GM23338 (cell line): ENCODE results near the gene SPATC1L. TPM values are rescaled to one million over a fixed set of nuclear protein-coding genes. Genes with fewer than 3 reads are reported as not detected.

Experiments used
- ATAC-seq: fragments of 200-7000 bp; cut with Tn5 transposase; 3 replicates; pipeline ENCODE4 v1.9.1; 2020
- DNase-seq: peaks from one replicate; pipeline ENCODE4 v3.0.0-alpha.2; 2015; ENCODE audit warnings: low spot score
- H2AFZ ChIP-seq: fragments of 200-600 bp; sonication (generic); 2 replicates; pipeline ENCODE4 v1.8.0; 2016; ENCODE audit warnings: antibody characterized with exemption, mild to moderate bottlenecking, moderate library complexity
- H3F3A ChIP-seq: fragments of 200-600 bp; sonication (generic); replicated peaks from 2 replicates; pipeline ENCODE4 v1.8.0; 2017; ENCODE audit warnings: antibody characterized with exemption, mixed run types, low read depth
- H3K27ac ChIP-seq: fragments of 200-600 bp; sonication (generic); 2 replicates; pipeline ENCODE4 v1.6.1; 2016; ENCODE audit warnings: low read depth
- H3K27me3 ChIP-seq: fragments of 200-600 bp; sonication (generic); 2 replicates; pipeline ENCODE4 v1.8.0; 2016; ENCODE audit warnings: mild to moderate bottlenecking, mixed run types, moderate library complexity; ENCODE audit not compliant: insufficient read depth
- H3K36me3 ChIP-seq: fragments of 200-600 bp; sonication (generic); 2 replicates; pipeline ENCODE4 v1.8.0; 2016; ENCODE audit warnings: mild to moderate bottlenecking; ENCODE audit not compliant: insufficient read depth
- H3K4me1 ChIP-seq: fragments of 200-600 bp; sonication (generic); 2 replicates; pipeline ENCODE4 v1.8.0; 2016; ENCODE audit warnings: mild to moderate bottlenecking, moderate library complexity; ENCODE audit not compliant: insufficient read depth
- H3K4me2 ChIP-seq: fragments of 200-600 bp; sonication (generic); 2 replicates; pipeline ENCODE4 v1.7.1; 2017; ENCODE audit warnings: mixed run types
- H3K4me3 ChIP-seq: fragments of 200-600 bp; sonication (generic); 2 replicates; pipeline ENCODE4 v1.6.1; 2016; ENCODE audit warnings: mixed run types
- H3K79me2 ChIP-seq: fragments of 200-600 bp; sonication (generic); replicated peaks from 2 replicates; pipeline ENCODE4 v1.8.0; 2017; ENCODE audit warnings: mild to moderate bottlenecking; ENCODE audit not compliant: insufficient read depth
- H3K9me2 ChIP-seq: fragments of 200-600 bp; sonication (generic); 2 replicates; pipeline ENCODE4 v1.8.0; 2017; ENCODE audit not compliant: insufficient read depth
- H4K20me1 ChIP-seq: fragments of 200-600 bp; sonication (generic); replicated peaks from 2 replicates; pipeline ENCODE4 v1.8.0; 2017; ENCODE audit warnings: mild to moderate bottlenecking; ENCODE audit not compliant: insufficient read depth
- H3K27ac Mint-ChIP-seq: 2 replicates; pipeline ENCODE4 v1.8.0; 2020; ENCODE audit warnings: inconsistent platforms, mild to moderate bottlenecking, moderate library complexity, mixed read lengths
- H3K27me3 Mint-ChIP-seq: 3 replicates; pipeline ENCODE4 v1.8.0; 2022; ENCODE audit warnings: low read depth, mild to moderate bottlenecking, moderate library complexity, mixed read lengths, inconsistent platforms; ENCODE audit not compliant: insufficient read depth, poor library complexity
- H3K36me3 Mint-ChIP-seq: 3 replicates; pipeline ENCODE4 v1.8.0; 2021; ENCODE audit warnings: low read depth, mild to moderate bottlenecking, inconsistent platforms, moderate library complexity, mixed read lengths
- H3K4me1 Mint-ChIP-seq: 3 replicates; pipeline ENCODE4 v1.8.0; 2020; ENCODE audit warnings: mild to moderate bottlenecking, inconsistent platforms, mixed read lengths
- H3K4me3 Mint-ChIP-seq: 3 replicates; pipeline ENCODE4 v1.8.0; 2021; ENCODE audit warnings: moderate library complexity, mild to moderate bottlenecking, inconsistent platforms, mixed read lengths
- H3K9me3 Mint-ChIP-seq: 3 replicates; pipeline ENCODE4 v1.8.0; 2020; ENCODE audit warnings: moderate library complexity, mild to moderate bottlenecking, inconsistent platforms, mixed read lengths
- CREB1 ChIP-seq: fragments of 250-450 bp; sonication (Bioruptor Pico); IDR thresholded peaks from 2 replicates; pipeline ENCODE4 v1.5.0; 2020; ENCODE audit warnings: low read depth, mild to moderate bottlenecking, moderate library complexity
- EZH2phosphoT487 ChIP-seq: fragments of 200-600 bp; sonication (generic); IDR thresholded peaks from one replicate; pipeline ENCODE4 v1.8.1; 2018; ENCODE audit warnings: antibody characterized with exemption; ENCODE audit not compliant: unreplicated experiment
- NANOG ChIP-seq: IDR thresholded peaks from 2 replicates; pipeline ENCODE4 v1.6.1; 2016; ENCODE audit warnings: antibody characterized with exemption, borderline replicate concordance
- ZNF114 ChIP-seq: fragments of 250-450 bp; sonication (Bioruptor Pico); IDR thresholded peaks from 2 replicates; pipeline ENCODE4 v1.5.0; 2020; ENCODE audit warnings: mild to moderate bottlenecking, moderate library complexity
- ZNF331 ChIP-seq: fragments of 250-450 bp; sonication (Bioruptor Pico); IDR thresholded peaks from 2 replicates; pipeline ENCODE4 v1.5.0; 2020; ENCODE audit warnings: low read depth, mild to moderate bottlenecking, moderate library complexity
- polyA plus RNA-seq: library from polyadenylated mRNA; unstranded; fragments of >200 nt; fragmentation: Nextera tagmentation; extraction: Ambion mirVana; gene quantifications from 2 replicates; pipeline ENCODE4 v1.2.1, GENCODE V29; 2016
- total RNA-seq: library from RNA; depleted of rRNA; stranded (reverse); fragments of >200 nt; shearing (Covaris generic); gene quantifications from 2 replicates; pipeline ENCODE4 v1.2.3, GENCODE V29; 2014
- TF ChIP-seq, protein P1 (sequence below): fragments of 250-450 bp; sonication (Bioruptor Pico); IDR thresholded peaks from 2 replicates; pipeline ENCODE4 v1.5.0; 2020; ENCODE audit warnings: mild to moderate bottlenecking, moderate library complexity
- TF ChIP-seq, protein P2 (sequence below), 2 experiments: fragments of 200-600 bp in 1 of 2; sonication (generic) in 1 of 2; conservative IDR thresholded peaks; 2 replicates each; pipeline versions ENCODE4 v1.5.1 to v1.6.1; 2016 to 2017; ENCODE audit warnings: antibody characterized with exemption in 2 of 2, low read depth in 2 of 2, mild to moderate bottlenecking in 2 of 2, moderate library complexity in 1 of 2

SPATC1L gene
- total and polyA plus RNA-seq, 2 experiments from 2014 or later: 37.6 to 70.2 TPM

DNA sequence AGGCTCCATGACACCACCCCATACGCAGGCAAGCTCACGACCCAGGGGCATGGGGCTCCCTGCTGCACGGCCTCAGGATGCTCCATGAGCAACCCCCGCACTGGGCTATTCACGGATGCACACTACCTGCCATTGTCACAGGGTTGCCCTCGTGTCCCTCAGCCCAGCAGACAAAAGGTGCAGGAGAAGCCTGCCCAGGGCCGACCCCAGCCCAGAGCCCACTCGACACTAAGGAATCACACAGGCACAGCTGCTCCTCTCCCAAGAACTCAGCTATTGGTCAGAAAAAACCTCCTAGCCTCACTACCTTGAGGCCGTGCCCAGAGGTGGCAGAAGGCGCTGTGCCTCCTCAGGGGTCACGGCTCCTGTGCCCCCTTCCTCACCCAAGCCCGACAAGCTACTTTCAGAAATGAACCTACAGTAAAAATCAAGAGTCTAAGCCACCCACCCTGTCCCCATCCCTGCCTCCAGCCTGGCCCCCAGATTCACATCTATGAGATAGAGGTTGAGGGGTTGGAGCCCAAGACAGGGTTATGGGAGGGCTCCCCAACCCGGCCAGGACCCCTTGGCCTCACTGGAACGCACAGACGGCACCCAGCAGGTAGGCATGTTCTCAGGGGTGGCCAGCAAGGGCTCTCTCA lies 6.4 kb upstream of the SPATC1L start:
- TF ChIP-seq EZH2phosphoT487: no peak
- TF ChIP-seq, protein P1, sequence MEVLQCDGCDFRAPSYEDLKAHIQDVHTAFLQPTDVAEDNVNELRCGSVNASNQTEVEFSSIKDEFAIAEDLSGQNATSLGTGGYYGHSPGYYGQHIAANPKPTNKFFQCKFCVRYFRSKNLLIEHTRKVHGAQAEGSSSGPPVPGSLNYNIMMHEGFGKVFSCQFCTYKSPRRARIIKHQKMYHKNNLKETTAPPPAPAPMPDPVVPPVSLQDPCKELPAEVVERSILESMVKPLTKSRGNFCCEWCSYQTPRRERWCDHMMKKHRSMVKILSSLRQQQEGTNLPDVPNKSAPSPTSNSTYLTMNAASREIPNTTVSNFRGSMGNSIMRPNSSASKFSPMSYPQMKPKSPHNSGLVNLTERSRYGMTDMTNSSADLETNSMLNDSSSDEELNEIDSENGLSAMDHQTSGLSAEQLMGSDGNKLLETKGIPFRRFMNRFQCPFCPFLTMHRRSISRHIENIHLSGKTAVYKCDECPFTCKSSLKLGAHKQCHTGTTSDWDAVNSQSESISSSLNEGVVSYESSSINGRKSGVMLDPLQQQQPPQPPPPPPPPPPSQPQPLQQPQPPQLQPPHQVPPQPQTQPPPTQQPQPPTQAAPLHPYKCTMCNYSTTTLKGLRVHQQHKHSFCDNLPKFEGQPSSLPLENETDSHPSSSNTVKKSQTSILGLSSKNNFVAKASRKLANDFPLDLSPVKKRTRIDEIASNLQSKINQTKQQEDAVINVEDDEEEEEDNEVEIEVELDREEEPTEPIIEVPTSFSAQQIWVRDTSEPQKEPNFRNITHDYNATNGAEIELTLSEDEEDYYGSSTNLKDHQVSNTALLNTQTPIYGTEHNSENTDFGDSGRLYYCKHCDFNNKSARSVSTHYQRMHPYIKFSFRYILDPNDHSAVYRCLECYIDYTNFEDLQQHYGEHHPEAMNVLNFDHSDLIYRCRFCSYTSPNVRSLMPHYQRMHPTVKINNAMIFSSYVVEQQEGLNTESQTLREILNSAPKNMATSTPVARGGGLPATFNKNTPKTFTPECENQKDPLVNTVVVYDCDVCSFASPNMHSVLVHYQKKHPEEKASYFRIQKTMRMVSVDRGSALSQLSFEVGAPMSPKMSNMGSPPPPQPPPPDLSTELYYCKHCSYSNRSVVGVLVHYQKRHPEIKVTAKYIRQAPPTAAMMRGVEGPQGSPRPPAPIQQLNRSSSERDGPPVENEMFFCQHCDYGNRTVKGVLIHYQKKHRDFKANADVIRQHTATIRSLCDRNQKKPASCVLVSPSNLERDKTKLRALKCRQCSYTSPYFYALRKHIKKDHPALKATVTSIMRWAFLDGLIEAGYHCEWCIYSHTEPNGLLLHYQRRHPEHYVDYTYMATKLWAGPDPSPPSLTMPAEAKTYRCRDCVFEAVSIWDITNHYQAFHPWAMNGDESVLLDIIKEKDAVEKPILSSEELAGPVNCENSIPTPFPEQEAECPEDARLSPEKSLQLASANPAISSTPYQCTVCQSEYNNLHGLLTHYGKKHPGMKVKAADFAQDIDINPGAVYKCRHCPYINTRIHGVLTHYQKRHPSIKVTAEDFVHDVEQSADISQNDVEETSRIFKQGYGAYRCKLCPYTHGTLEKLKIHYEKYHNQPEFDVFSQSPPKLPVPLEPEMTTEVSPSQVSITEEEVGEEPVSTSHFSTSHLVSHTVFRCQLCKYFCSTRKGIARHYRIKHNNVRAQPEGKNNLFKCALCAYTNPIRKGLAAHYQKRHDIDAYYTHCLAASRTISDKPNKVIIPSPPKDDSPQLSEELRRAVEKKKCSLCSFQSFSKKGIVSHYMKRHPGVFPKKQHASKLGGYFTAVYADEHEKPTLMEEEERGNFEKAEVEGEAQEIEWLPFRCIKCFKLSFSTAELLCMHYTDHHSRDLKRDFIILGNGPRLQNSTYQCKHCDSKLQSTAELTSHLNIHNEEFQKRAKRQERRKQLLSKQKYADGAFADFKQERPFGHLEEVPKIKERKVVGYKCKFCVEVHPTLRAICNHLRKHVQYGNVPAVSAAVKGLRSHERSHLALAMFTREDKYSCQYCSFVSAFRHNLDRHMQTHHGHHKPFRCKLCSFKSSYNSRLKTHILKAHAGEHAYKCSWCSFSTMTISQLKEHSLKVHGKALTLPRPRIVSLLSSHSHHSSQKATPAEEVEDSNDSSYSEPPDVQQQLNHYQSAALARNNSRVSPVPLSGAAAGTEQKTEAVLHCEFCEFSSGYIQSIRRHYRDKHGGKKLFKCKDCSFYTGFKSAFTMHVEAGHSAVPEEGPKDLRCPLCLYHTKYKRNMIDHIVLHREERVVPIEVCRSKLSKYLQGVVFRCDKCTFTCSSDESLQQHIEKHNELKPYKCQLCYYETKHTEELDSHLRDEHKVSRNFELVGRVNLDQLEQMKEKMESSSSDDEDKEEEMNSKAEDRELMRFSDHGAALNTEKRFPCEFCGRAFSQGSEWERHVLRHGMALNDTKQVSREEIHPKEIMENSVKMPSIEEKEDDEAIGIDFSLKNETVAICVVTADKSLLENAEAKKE (CRISPR knock-in tag): no peak
- TF ChIP-seq ZNF331 (CRISPR knock-in tag): no peak
- no peak for TF ChIP-seq CREB1 (CRISPR knock-in tag)
- TF ChIP-seq ZNF114 (CRISPR knock-in tag): no peak
- TF ChIP-seq, protein P2, sequence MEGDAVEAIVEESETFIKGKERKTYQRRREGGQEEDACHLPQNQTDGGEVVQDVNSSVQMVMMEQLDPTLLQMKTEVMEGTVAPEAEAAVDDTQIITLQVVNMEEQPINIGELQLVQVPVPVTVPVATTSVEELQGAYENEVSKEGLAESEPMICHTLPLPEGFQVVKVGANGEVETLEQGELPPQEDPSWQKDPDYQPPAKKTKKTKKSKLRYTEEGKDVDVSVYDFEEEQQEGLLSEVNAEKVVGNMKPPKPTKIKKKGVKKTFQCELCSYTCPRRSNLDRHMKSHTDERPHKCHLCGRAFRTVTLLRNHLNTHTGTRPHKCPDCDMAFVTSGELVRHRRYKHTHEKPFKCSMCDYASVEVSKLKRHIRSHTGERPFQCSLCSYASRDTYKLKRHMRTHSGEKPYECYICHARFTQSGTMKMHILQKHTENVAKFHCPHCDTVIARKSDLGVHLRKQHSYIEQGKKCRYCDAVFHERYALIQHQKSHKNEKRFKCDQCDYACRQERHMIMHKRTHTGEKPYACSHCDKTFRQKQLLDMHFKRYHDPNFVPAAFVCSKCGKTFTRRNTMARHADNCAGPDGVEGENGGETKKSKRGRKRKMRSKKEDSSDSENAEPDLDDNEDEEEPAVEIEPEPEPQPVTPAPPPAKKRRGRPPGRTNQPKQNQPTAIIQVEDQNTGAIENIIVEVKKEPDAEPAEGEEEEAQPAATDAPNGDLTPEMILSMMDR (conservative IDR thresholded peaks at IDR 0.05; ENCODE audit: low read depth in 2 of 2): no peak
- no peak for TF ChIP-seq NANOG
- Histone ChIP-seq H3K36me3 (no peaks in the 10 kb centered on the region; the same call in 1 of the 2 replicates), H3K4me2 (no peak overlapping the region), H3K4me3 (no peak overlapping the region), H2AFZ (no peak overlapping the region), H3K27me3 (no peaks in the 10 kb centered on the region), H4K20me1 (peaks cover 3% of the 10 kb centered on the region; the same call in 1 of the 2 replicates), H3K9me2 (no peaks in the 10 kb centered on the region), H3K79me2 (no peaks in the 10 kb centered on the region), H3K27ac (no peak overlapping the region), H3F3A (peaks cover 9% of the 10 kb centered on the region), H3K4me1 (peaks cover 6% of the 10 kb centered on the region; the same call in 1 of the 2 replicates)
- H3K27ac Mint-ChIP-seq: 0 out of 2 replicates have a peak overlapping the region, but pooled peaks have one; percentile 62
- peaks cover 46% of the 10 kb centered on the region for H3K36me3 Mint-ChIP-seq
- H3K4me1 Mint-ChIP-seq: peaks cover 16% of the 10 kb centered on the region
- no peak overlapping the region for H3K4me3 Mint-ChIP-seq
- peaks cover 13% of the 10 kb centered on the region for H3K27me3 Mint-ChIP-seq
- ATAC-seq (no peak), DNase-seq (no peak)
- H3K9me3 Mint-ChIP-seq: no peaks in the 10 kb centered on the region
